Lower lobe of right lung (tissue), 2 donors: ENCODE data around the gene ATG2A. TPM values are rescaled to one million over a fixed set of nuclear protein-coding genes. Genes with fewer than 3 reads are reported as not detected.

Experiments
- ATAC-seq, 2 donors: fragments of 200-7000 bp; cut with Tn5 transposase; one replicate each; pipeline ENCODE4 v1.9.1; 2020 to 2022; ENCODE audit warnings: mild to moderate bottlenecking in 2 of 2, moderate library complexity in 2 of 2
- DNase-seq: peaks from one replicate; pipeline ENCODE4 v3.0.0-alpha.2; 2020
- H3K27ac ChIP-seq: fragments of 200-600 bp; one replicate; pipeline ENCODE4 v1.8.0; 2022
- H3K27me3 ChIP-seq: fragments of 200-600 bp; one replicate; pipeline ENCODE4 v1.8.0; 2022; ENCODE audit warnings: low read depth
- H3K36me3 ChIP-seq: fragments of 200-600 bp; one replicate; pipeline ENCODE4 v1.8.0; 2022; ENCODE audit warnings: mild to moderate bottlenecking
- H3K4me1 ChIP-seq: fragments of 200-600 bp; one replicate; pipeline ENCODE4 v1.8.0; 2022
- H3K4me3 ChIP-seq: fragments of 200-600 bp; one replicate; pipeline ENCODE4 v1.8.0; 2022; ENCODE audit warnings: mild to moderate bottlenecking
- H3K9me3 ChIP-seq: fragments of 200-600 bp; one replicate; pipeline ENCODE4 v1.8.0; 2022
- CTCF ChIP-seq: fragments of 200-600 bp; IDR thresholded peaks from one replicate; pipeline ENCODE4 v1.8.0; 2022; ENCODE audit warnings: antibody characterized with exemption, mild to moderate bottlenecking
- intact Hi-C: fragments of 100-400 bp; cut with DNase I; formaldehyde crosslinking; loops from one replicate; pipeline ENCODE4 v1.11.0; 2022
- total RNA-seq: library from RNA; stranded (reverse); fragmentation: NEBNext Ultra II Directional; extraction: Animal tissue kit (Norgen Biotek cat#: 25700); gene quantifications from one replicate; pipeline ENCODE4 v1.2.1, GENCODE V29; 2021
- donor health status: DM: no; HTN: yes; CAD: no; lungs with severe emphysema.

Gene ATG2A
- total RNA-seq, 1 donor from 2014 or later: 21.7 TPM

- intact Hi-C loops: no loop called here
- Histone ChIP-seq H3K36me3 (peaks cover 62% of the 10 kb centered on the region), H3K27me3 (no peaks in the 10 kb centered on the region), H3K9me3 (no peaks in the 10 kb centered on the region), H3K4me3 (no peak overlapping the region), H3K27ac (no peak overlapping the region), H3K4me1 (peaks cover 21% of the 10 kb centered on the region)
- DNase-seq: no peak
- no peak for ATAC-seq
- no peak for TF ChIP-seq CTCF
Observed at GRCh38 chr11:64913171-64913727, 3.8 kb downstream of the ATG2A start.

- H3K9me3 ChIP-seq: no peaks in the 10 kb centered on the region
- no peak overlapping the region for H3K4me3 ChIP-seq
- H3K36me3 ChIP-seq: peaks cover 78% of the 10 kb centered on the region
- no peak for TF ChIP-seq CTCF
- ATAC-seq (no peak), DNase-seq (no peak)
- intact Hi-C loops: no loop called here
- no peak overlapping the region for H3K27ac ChIP-seq
- H3K4me1 ChIP-seq: peaks cover 14% of the 10 kb centered on the region
- H3K27me3 ChIP-seq: no peaks in the 10 kb centered on the region
Observed at GRCh38 chr11:64911689-64912088, 5.3 kb downstream of the ATG2A start.

GRCh38 chr11:64911142-64911541, 5.9 kb downstream of the ATG2A start:
- Histone ChIP-seq H3K36me3 (peaks cover 83% of the 10 kb centered on the region), H3K27me3 (no peaks in the 10 kb centered on the region), H3K4me1 (peaks cover 11% of the 10 kb centered on the region), H3K9me3 (no peaks in the 10 kb centered on the region), H3K27ac (no peak overlapping the region), H3K4me3 (no peak overlapping the region)
- no peak for DNase-seq
- TF ChIP-seq CTCF: no peak
- ATAC-seq: no peak
- intact Hi-C loops: no loop called here

- no peaks in the 10 kb centered on the region for H3K9me3 ChIP-seq
- H3K27ac ChIP-seq: no peak overlapping the region
- H3K36me3 ChIP-seq: peaks cover 89% of the 10 kb centered on the region
- no peak for TF ChIP-seq CTCF
- no peak overlapping the region for H3K4me3 ChIP-seq
- peaks cover 5% of the 10 kb centered on the region for H3K4me1 ChIP-seq
- DNase-seq: no peak
- intact Hi-C loops: no loop called here
- H3K27me3 ChIP-seq: no peaks in the 10 kb centered on the region
- no peak for ATAC-seq
Observed at GRCh38 chr11:64910451-64911093, 6.4 kb downstream of the ATG2A start.

- no peak for TF ChIP-seq CTCF
- intact Hi-C loops: no loop called here
- peaks cover 96% of the 10 kb centered on the region for H3K36me3 ChIP-seq
- DNase-seq (no peak), ATAC-seq (no peak)
- H3K27me3 ChIP-seq: no peaks in the 10 kb centered on the region
- no peak overlapping the region for H3K4me3 ChIP-seq
- no peaks in the 10 kb centered on the region for H3K9me3 ChIP-seq
- no peak overlapping the region for H3K27ac ChIP-seq
- no peaks in the 10 kb centered on the region for H3K4me1 ChIP-seq
Observed at GRCh38 chr11:64909653-64910343, 7.2 kb downstream of the ATG2A start.
